ENCODE measurements around the gene NDUFAB1. TPM values are rescaled to one million over a fixed set of nuclear protein-coding genes. Genes with fewer than 3 reads are reported as not detected.
"Not testable (repeated sequence)": the region's sequence is repeated elsewhere in the genome, so short reads cannot be mapped to it uniquely, and the experiment has no call there.

Gene NDUFAB1
- total RNA-seq, 1 experiment from 2014 or later: 136 TPM

- H3K36me3 ChIP-seq (ENCODE audit: low read depth): peaks cover 27% of the 10 kb centered on the region
- POLR2A ChIA-PET (ENCODE audit: unreplicated experiment): no interaction called here
- CTCF ChIA-PET: no interaction called here
Measured at GRCh38 chr16:23549938-23550337, 46.2 kb downstream of the NDUFAB1 start.

GRCh38 chr16:23544436-23544835 is 51.7 kb downstream of the NDUFAB1 start:
- POLR2A ChIA-PET (ENCODE audit: unreplicated experiment): no interaction called here
- BruUV-seq (replicated peaks): no TSS peak
- Histone ChIP-seq H3K4me1 (replicated peaks; ENCODE audit: insufficient read depth) (peaks cover 6% of the 10 kb centered on the region), H3K27me3 (ENCODE audit: insufficient read depth, low read depth) (no peaks in the 10 kb centered on the region), H3K9me2 (ENCODE audit: insufficient read depth) (no peaks in the 10 kb centered on the region), H4K20me1 (ENCODE audit: insufficient read depth) (no peaks in the 10 kb centered on the region), H3K79me2 (ENCODE audit: low read depth) (no peaks in the 10 kb centered on the region), H3K4me2 (no peak overlapping the region), H3K27ac (no peak overlapping the region), H3K9me3 (ENCODE audit: insufficient read depth, low read depth) (no peaks in the 10 kb centered on the region), H3K4me3 (no peak overlapping the region), H3F3A (ENCODE audit: insufficient read depth, low read depth) (no peaks in the 10 kb centered on the region), H3K36me3 (ENCODE audit: low read depth) (peaks cover 24% of the 10 kb centered on the region), H2AFZ (no peak overlapping the region)
- intact Hi-C loops (cut with micrococcal nuclease; ENCODE audit: unreplicated experiment): no loop called here
- no peak for TF ChIP-seq CTCF (conservative IDR thresholded peaks at IDR 0.05)
- TF ChIP-seq EZH2 (IDR thresholded peaks at IDR 0.05; ENCODE audit: low read depth): no peak
- CTCF ChIA-PET: no interaction called here
- no peak for DNase-seq

More at GRCh38 chr16:23549938-23550337, 46.2 kb downstream of the NDUFAB1 start:
- Histone ChIP-seq H3F3A (ENCODE audit: insufficient read depth, low read depth) (no peaks in the 10 kb centered on the region), H3K4me2 (no peak overlapping the region), H3K27ac (no peak overlapping the region), H4K20me1 (ENCODE audit: insufficient read depth) (no peaks in the 10 kb centered on the region), H3K4me1 (replicated peaks; ENCODE audit: insufficient read depth) (no peaks in the 10 kb centered on the region), H3K79me2 (ENCODE audit: low read depth) (no peaks in the 10 kb centered on the region), H3K27me3 (ENCODE audit: insufficient read depth, low read depth) (no peaks in the 10 kb centered on the region), H3K4me3 (no peak overlapping the region), H3K9me2 (ENCODE audit: insufficient read depth) (no peaks in the 10 kb centered on the region), H2AFZ (no peak overlapping the region), H3K9me3 (ENCODE audit: insufficient read depth, low read depth) (no peaks in the 10 kb centered on the region)
- DNase-seq: no peak
- no peak for TF ChIP-seq CTCF (conservative IDR thresholded peaks at IDR 0.05)
- BruUV-seq (replicated peaks): no TSS peak
- intact Hi-C loops (cut with micrococcal nuclease; ENCODE audit: unreplicated experiment): no loop called here

- H3K9me2 ChIP-seq (ENCODE audit: insufficient read depth); H2AFZ ChIP-seq; H3K4me3 ChIP-seq; H4K20me1 ChIP-seq (ENCODE audit: insufficient read depth); H3K27ac ChIP-seq; DNase-seq; BruUV-seq (replicated peaks); H3K9me3 ChIP-seq (ENCODE audit: insufficient read depth, low read depth); H3F3A ChIP-seq (ENCODE audit: insufficient read depth, low read depth); H3K27me3 ChIP-seq (ENCODE audit: insufficient read depth, low read depth); intact Hi-C loops (cut with micrococcal nuclease; ENCODE audit: unreplicated experiment); H3K79me2 ChIP-seq (ENCODE audit: low read depth); H3K4me2 ChIP-seq: not testable (repeated sequence)
- Histone ChIP-seq H3K36me3 (ENCODE audit: low read depth) (peaks cover 14% of the 10 kb centered on the region), H3K4me1 (replicated peaks; ENCODE audit: insufficient read depth) (peaks cover 18% of the 10 kb centered on the region)
- POLR2A ChIA-PET (ENCODE audit: unreplicated experiment): interaction anchor here (0.7 kb wide), 1 partner anchor 1210 kb away, joined by 4 read pairs; no protein-coding TSS in a partner anchor
- CTCF ChIA-PET: interaction anchor here (1.2 kb wide), 1 partner anchor 56 kb away, joined by 8 read pairs; no protein-coding TSS in a partner anchor
Measured at GRCh38 chr16:23540817-23541178, 55.3 kb downstream of the NDUFAB1 start.

Data from PC-9 (cell line).